GM18511 (cell line): Measurements from ENCODE around the gene NDOR1.

Experiments
- ATAC-seq: cut with Tn5 transposase; IDR thresholded peaks from one replicate; pipeline ENCODE4 v1.9.1; 2021; ENCODE audit warnings: mild to moderate bottlenecking, moderate library complexity; ENCODE audit not compliant: unreplicated experiment

The NDOR1 gene

DNA sequence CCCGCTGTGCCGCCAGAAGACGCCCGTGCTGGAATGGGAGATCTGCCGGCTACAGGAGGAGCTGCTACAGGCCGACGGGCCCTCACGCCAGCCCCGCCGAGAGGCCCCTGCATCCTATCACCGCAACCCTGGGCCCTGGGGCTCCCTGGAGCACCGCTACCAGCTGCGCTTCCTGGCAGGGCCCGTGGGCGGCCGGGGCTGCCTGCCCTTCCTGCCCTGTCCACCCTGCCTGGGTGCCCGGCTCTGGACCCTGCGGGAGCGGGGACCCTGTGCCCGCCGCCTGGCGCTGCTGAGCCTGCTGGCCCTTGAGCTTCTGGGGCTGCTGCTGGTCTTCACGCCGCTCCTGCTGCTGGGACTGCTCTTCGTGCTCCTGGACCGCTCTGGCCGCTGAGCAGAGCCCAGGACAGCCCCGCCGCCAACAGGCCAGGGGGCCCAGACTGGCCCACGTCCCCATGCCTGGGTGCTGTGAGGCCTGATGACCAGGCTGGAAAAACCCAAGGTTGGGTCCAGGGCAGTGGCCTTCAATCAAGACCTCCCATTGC is 12.8 kb downstream of the NDOR1 start:
- no peak for ATAC-seq

DNA sequence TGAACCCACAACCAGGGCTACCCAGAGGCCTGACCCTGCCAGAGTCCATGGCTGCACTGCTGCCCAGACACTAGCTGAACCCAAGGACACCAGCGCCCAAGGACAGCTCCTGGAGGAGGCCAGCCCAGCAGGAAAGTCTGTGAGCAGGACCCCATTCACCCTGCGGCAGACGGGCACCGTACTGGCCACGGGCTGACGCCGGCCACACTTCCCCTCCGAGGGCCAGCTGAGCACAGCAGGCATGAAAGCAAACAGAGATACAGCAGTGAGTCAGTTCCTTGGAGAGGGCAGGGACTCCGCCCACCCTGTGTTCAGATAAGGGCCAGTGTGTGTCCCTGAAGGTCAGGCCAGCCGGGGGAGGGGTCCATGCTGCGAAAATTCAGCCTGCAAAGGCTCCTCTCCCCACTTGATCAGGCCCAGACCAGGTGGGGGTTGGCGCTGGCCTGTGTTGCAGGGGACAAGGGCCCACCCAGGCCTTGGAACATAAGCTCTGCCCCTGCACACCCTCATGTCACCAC is 13.3 kb downstream of the NDOR1 start:
- no peak for ATAC-seq

DNA sequence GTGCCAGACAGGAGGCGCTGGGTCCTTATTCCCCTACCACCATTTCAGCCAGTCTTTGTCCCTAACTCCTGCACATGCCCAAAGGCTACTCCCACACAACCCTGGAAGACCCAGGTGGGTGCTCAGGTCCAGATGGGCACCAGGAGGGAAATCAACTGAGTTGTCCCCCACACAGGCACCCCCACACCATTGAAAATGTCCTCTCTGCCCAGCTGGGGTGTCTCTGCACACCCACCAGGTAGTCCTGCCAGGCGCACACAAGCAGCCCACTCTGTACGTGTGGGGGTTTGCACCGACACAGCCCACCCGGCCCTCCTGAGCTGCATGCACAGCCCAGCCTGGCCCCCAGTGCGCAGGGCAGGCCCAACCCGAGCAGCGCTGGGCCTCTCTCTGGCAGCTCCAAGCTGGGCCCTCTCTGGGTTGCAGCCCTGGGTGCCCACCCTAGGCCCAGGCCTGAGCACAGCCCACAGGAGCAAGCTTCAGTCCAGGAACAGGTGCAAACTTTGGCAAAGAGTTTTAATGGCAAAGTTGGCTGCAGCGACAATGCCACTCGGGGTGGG is 14.3 kb downstream of the NDOR1 start:
- ATAC-seq = no peak

DNA sequence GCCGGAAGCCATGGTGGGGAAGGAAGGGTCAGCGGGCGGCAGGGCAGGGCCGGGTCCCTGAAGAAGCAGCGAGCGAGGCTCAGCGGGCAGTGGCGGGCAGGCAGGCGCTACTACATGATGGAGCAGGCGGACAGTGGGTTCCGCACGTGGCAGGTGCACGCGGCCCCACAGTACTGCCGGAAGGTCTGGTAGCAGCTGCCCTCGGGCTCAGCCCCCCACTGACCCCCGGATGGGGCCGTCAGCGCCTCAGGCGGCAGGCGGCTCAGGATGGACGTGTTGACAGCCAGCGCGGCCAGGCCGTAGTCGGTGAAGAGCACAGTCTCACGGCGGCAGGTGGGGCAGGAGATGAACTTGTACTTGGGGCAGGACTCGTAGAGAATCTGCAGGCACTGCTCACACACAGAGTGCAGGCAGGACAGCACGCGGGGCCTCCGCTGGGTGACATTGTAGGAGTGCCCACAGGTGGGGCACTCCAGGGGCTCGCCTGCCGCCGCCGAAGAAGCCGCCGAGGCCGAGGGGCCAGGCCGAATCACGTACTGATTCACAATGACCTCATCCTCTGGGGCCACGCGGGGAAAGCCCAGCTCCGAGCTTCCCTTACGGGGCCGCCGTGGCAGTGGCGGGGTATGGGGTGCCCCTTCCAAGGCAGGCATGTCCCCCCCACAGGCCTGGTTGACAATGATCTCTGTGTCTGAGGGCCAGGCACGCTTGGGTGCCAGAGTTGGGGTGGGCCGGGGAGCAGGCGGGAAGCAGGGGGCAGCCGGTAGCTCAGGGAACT is 15.0 kb downstream of the NDOR1 start:
- ATAC-seq = no peak

DNA sequence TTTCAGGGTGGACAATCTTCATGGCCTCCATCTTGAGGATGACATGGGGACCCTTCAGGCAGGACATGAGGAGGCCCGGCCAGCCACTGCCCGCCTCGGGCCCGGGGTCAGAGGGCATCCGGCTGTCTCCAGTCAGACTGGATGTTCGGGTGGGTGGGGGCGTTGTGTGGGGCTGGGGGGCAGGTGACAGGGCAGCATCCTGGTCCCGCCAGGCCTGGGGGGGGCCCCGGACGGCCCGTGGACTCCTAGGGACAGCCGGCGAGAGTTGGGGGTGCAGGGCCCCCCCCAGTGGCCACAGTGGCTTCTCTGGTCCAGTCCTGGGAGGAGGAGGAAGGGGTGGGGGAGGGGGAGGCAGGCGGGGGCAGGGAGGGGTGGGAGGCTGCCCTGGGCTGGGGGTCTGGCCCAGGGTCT is 15.6 kb downstream of the NDOR1 start:
- no peak for ATAC-seq

DNA sequence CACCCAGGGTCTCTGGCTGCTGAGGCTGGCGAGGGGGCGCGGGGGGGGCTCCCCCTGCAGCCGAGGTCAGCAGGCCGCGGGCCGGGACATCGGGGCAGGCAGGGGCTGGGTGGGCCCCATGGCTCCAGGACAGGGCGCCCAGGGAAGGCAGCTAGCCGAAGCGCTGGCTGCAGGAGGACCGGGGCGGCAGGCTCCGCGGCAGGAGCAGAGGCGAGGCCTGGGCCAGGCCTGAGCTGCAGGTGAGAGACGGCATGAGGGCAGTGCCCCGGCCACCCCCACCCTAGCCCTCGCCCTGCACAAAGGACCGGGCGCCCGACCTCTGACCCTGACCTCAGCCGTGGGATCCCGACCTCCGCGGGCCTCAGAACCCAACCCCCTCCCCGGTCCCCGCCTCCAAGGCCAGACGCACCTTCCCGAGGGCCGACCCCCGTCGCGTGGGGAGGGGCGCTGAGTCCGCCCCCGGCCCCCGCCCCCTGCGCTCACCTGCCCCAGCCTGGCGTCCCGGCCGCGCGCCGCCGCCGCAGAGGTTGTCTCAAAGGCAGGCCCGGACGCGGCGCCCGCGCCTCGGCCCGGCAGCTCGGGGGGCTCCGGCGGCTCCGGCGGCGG is 16.1 kb downstream of the NDOR1 start:
- ATAC-seq = no peak

DNA sequence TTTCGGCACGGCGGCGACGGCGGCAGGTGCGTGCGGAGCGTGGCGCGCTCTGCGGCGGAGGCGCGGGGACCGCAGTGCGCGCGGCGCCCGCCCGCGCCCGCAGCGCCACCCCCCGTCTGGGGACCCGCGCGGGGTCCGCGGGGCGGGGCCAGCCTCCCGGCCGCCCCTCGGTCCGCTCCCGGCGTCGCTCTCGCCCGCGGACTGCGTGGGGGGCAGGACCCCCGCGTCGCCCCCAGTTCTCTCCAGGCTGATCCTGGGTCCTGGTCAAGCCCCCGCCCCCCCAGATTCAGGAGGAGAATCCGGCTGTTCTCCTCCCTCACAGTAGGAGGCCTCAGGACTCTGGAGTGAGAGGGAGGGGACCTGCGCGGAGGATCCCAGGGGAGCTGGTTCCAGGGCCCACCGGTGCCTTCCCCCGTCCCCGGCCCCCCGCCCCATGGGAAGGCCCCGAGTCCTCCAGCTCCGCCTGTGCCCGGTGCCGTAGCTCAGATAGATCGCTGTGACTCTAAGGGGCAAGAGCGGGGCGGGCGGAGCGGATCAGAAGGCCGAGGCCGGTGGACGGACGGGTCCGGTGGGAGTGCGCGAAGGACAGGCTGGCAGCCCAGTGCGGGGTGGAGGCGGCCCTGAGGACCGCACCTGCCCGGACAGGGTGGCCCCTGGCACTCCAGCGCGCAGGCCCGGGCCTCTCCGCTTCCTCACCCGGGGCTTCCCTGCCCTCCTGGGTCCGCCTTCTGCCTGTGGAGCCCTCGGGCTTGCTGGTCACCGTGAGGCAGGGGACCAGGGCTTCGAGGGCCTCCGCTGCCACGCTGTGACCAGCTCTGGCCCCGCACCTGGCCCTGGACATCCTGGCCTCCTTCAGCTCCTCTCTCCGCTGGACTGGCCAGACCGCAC is 16.9 kb downstream of the NDOR1 start, which contains the start of gene RNF208:
Gene RNF208, minus strand, starts transcription at position 51 of the 888 bp plus-strand sequence. CDS start 1,028 bp downstream, outside the sequence.
- no peak for ATAC-seq

DNA sequence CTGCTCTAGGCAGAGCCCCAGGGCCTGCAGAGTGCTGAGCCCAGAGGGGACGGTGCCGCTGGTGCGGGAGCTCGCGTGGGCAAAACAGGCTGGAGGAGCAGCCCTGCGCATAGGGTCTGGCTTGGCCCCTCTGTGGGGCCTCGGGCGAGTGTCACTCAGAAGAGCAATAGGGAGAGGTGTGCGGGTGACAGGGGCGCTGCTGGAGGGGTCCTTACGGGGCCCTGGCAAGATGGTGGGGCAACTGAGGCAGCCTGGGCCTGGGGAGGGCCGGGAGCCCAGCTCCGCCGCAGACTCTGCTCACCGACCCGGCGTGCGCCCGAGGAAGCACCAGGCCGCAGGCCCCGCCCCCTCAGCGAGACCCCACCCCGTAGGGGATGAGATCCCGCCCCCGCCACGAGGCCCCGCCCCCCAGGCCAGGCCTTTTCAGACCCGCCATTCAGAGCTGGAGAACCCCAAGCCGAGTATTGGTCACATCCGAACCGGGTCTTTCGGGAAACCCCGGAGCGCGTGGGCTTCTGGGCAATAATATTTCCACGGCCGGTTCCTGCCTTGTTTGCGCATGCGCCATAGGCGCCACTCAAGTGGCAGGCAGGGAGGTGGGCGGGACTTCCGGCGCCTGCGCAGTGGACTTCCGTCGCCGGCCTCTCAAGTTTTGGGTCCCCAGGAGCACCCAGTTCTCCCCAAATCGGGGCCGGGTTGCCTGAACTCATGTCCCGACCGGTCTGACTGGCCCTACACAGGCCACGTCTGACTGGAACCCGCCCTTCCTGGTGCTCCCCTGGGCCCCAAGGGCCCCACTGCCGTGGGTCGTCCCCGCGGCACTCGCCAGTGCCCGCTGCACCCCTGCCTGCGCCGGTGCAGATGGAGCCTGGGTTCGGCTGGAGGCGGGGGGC is 17.8 kb downstream of the NDOR1 start:
- ATAC-seq = peak; percentile 79

DNA sequence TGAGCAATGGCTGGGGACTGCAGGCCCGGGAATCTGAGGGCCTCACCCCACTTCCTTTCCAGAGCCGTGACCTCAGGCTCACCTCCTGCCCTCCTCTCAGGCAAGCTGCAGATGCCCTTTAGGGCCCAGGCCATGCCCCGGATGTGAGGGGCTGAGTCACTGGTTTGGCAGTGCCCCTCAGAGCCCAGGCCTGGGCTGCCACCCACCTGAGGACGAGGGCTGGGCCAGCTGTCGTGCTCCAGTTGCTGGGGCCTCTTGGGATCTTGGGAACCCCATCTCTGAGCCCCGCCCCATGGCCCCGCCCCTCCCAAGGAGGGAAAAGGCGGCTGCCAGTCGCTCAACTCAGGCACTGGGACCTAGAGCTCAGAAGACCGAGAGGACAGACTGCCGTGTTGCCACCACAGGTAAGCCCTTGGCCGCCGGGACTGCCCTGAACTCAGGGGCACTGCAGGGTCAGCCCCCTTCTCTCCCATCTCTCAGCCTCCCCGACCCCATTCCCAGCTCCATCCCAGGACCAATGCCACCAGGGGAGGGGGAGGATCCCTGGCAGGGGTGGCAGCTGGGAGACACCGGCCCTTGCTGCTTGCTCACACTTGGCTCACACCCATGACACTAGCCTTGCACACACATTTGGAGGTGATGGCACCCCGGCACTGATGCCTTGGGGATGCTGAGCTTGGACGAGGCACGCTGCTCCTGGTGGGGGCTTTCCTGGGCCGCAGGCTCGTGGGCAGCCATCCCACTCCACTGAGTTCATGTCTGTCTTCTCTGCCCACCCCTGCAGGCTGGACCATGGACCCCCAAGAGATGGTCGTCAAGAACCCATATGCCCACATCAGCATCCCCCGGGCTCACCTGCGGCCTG is 19.6 kb downstream of the NDOR1 start, which contains the start of gene CYSRT1:
Gene CYSRT1, plus strand, starts transcription at position 345 of the 865 bp plus-strand sequence. Its CDS starts 448 bp downstream, at position 793.
- no peak for ATAC-seq

DNA sequence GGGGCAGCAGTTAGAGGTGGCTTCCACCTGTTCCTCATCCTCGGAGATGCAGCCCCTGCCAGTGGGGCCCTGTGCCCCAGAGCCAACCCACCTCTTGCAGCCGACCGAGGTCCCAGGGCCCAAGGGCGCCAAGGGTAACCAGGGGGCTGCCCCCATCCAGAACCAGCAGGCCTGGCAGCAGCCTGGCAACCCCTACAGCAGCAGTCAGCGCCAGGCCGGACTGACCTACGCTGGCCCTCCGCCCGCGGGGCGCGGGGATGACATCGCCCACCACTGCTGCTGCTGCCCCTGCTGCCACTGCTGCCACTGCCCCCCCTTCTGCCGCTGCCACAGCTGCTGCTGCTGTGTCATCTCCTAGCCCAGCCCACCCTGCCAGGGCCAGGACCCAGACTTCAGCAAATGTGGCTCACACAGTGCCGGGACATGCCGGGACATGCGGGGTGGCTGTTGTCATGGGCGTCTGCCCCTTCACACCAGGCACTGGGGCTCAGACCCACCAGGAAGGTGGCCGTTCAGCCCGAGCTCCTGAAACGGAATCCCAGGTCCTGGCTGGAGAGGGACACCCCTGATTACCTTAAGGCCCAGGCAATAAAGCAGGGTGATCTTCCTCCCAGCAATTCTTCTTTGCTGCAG is 20.3 kb downstream of the NDOR1 start:
- no peak for ATAC-seq

DNA sequence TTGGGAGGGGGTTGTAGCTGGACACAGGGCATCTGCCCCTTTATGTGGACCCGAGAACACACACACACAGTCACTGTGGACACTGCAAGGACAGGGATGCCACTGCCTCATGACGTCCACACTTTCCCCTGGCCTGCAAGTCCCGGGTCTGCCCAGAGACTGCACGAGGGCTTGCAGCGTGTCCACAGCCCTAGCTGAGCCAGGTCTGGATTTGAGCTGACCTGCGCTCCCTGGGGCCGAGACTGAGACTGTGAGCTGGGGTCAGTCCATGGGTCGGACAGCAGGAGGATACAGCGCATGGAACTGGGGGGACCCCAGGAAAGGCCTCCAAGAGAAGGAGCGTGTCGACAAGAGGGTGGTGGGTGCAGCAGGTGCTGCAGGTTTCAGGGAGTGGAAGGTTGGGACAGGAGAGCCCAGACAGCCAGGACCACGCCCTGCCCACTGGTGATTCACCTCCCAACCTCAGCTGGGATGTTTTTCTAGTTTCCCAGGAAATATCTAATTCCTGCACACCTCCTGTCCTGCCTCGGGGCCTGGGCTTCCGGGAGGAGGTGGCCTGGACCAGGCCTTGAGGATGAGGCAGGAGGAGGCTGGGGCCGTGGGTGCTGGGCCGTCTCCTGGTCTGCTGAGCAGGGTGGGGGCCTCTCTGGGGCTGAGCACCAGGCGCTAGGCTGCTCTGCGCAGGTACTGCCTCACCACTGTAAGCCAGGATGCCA is 21.0 kb downstream of the NDOR1 start:
- no peak for ATAC-seq

DNA sequence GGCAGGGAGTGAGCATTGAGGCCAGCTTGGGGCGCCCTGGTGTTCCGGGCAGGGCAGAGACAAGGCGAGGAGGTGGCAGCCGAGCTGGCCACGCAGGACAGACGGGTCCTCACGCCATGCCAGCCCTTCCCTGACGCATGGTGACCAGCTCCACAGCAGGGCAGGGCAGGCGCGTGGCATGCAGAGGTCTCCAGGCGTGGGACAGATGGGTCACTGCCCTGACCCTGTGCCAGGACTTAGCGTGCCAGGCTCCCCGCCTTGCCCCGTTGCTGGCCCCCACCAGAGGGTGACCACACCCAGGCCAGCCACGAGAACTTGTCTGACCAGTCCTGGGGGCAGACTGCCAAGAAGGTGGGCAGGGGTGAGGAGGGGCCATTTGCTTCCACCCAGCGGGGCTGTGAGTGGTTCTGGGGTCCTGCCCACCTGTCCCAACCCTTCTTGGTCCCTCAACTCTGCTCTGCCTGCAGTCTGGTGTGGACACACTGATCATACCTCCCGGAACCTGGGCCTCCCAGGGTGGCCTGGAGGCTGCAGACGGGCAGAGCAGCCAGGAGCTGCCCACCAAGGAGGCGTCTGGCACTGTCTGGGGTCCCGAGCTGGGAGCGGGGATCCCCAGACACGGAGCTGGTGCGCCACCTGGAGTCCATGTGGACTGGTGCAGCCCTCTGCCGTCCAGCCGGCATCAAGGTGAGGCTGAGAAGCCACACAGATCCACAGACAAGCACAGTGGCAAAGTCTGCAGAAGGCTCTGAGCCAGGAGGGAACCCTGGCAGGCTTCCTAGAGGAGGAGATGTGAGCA is 21.8 kb downstream of the NDOR1 start, which contains the start of gene RNF224:
Gene RNF224, plus strand, starts transcription at position 449 of the 799 bp plus-strand sequence. CDS start 834 bp downstream, outside the sequence.
- no peak for ATAC-seq

DNA sequence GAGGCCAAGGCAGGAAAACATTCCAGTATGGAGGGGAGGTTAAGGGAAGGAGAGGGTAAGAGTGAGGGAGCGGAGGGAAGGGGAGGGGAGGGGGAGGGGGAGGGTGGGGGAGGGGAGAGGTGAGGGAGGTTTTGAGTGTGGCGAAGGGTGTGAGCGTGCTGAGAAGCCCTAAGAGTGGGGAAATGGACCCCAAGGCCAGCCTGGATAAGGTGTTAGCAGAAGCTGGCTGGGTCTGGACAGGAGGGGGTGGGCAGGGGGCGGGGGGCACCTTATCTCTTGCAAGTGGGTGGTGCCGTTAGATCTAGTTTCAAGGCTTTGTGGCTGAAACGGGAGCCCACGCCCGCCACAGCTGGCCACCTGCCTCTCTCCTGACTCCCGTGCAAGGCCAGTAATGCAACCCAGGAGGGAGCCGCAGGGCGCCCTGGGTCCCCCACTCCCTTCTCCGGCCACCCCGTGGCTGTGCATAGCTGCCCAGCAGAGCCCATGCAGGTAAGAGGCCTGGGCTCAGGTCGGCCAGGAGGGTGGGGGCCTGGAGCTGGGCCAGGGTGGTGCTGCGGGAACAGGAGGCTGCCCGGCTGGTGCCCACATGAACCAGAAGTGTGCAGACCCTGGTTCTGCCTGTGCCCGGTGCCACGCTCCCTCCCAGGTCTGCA is 22.5 kb downstream of the NDOR1 start:
- no peak for ATAC-seq

DNA sequence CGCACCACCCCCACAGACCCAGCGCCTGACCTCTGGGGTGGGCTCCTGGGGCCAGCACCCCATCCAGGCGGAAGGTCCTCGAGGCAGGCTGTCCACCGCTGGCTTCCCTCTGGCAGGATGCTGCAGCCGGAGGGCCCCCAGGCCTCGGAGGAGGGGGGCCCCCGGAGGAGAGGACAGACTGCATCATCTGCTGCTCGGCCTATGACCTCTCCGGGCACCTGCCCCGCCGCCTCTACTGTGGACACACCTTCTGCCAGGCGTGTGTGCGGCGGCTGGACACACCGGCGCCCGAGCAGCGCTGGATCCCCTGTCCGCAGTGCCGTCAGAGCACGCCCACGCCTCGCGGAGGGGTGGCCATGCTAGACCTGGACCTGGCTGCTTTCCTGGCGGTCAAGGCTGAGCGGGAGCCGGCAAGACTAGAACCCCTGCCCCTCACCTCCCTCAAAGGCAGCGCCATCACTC is 23.0 kb downstream of the NDOR1 start:
- no peak for ATAC-seq

DNA sequence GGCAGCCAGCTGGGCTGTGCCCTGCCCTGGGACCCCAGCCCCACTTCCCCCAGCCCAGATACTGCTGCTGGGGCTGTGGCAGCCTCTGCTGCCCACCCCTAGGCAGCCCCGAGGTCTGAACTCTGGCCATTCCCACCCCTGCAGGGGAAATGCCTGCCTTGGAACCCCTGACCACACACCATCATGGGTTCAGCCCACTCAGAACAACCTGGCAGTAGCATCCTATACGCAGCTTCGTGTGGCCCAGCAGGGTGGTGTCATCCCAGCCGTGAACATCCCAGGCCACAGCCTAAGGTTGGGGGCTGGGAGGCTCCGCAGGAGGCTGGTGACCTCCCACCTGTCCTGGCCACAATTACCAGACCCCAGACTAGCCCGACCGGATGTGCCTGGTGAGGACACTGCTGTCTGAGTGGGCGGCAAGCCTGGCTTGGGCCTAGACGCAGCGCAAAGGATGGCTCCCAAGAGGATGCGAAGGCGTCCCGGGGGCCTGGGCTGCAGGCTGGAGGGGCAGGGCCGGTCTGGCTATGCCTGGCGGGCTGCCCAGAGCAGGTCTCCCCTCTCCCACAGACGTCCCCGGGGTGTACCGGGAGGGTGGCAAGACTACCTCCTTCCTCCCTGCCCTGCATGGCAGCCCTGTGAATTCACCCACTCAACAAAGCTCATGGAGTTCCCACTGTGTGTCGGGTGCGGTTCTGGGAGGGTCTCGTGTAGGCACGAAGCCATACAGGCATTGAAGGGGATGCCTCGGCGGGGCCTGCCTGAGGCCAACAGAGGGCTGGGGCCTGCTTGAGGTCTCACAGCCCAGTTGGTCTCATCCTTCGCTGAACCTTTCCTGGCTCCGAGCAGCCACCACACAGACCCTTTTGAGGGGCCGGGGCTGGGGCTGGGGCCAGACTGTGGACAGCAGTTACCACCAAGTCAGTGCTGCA is 23.7 kb downstream of the NDOR1 start:
- no peak for ATAC-seq
